ENCODE measurements around the gene GRID1. TPM values are rescaled to one million over a fixed set of nuclear protein-coding genes. Genes with fewer than 3 reads are reported as not detected.

Gene GRID1
- total RNA-seq, 1 experiment from 2014 or later: 5.6 TPM

DNA sequence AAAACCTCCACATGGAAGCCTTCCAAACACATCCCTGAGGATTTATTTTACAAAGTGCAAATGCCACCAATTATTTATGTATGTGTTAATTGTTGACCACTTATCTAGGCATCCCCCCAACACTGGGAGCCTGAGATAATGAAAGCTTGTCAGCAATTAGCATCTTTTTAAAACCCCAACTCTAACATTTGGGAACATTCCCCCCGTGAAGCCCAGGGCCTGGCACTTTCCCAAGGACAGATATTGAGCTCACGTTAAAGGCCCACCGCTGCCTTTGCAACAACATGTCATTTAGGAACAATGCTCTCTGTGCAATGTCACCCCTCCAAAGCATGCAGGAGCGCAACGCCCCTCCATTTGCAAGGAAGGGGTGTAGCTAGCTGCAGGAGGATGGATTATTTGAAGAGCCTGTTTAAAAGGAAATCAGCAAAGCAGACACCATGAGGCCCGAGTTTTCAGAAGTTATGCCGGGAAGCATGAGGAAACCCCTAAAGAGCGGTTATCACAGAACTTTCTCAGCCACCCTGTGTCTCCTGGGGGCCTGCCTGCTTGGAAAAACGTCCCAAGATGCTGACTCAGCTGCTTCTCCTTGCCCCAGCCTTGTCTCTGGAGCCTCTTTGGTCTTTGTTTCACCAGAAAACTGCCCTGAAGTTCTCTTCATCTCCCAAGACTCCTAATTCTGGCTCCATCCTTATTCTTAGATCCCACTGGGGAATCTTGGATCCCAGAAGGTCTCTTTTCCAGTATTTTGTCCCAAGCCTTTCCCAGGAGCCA, 444.1 kb downstream of the GRID1 start:
- Histone ChIP-seq H2AFZ (ENCODE audit: low read depth, low read length, poor library complexity, severe bottlenecking) (no peak overlapping the region), H3K36me3 (ENCODE audit: control insufficient read depth in 1 of 2, insufficient read depth in 2 of 2, low read length in 2 of 2) (no peaks in the 10 kb centered on the region), H3K4me1 (ENCODE audit: control insufficient read depth in 1 of 2, insufficient read depth in 2 of 2, low read length in 2 of 2) (no peaks in the 10 kb centered on the region), H3K9me3 (ENCODE audit: control insufficient read depth in 1 of 2, insufficient read depth in 1 of 2, low read depth in 1 of 2, low read length in 2 of 2) (no peaks in the 10 kb centered on the region), H3K4me2 (ENCODE audit: low read length) (no peak overlapping the region), H3K9ac (ENCODE audit: low read length) (no peak overlapping the region), H3K79me2 (ENCODE audit: insufficient read depth, low read length) (no peaks in the 10 kb centered on the region), H3K4me3 (replicated peaks in 1 of 2; ENCODE audit: low read depth in 1 of 2, low read length in 2 of 2) (no peak overlapping the region), H4K20me1 (ENCODE audit: insufficient read depth) (no peaks in the 10 kb centered on the region), H3K27ac (ENCODE audit: low read depth, low read length) (no peak overlapping the region), H3K9me2 (ENCODE audit: insufficient read depth) (no peaks in the 10 kb centered on the region), H3K27me3 (ENCODE audit: insufficient read depth, low read length) (peaks cover 3% of the 10 kb centered on the region; the same call in 1 of the 2 replicates)
- POLR2A ChIA-PET: no interaction called here
- ATAC-seq (no peak), DNase-seq (ENCODE audit: low read depth, low spot score) (no peak)
- CTCF ChIA-PET: no interaction called here
- TF ChIP-seq ZFX (IDR thresholded peaks at IDR 0.05): no peak
- TF ChIP-seq, protein P1, sequence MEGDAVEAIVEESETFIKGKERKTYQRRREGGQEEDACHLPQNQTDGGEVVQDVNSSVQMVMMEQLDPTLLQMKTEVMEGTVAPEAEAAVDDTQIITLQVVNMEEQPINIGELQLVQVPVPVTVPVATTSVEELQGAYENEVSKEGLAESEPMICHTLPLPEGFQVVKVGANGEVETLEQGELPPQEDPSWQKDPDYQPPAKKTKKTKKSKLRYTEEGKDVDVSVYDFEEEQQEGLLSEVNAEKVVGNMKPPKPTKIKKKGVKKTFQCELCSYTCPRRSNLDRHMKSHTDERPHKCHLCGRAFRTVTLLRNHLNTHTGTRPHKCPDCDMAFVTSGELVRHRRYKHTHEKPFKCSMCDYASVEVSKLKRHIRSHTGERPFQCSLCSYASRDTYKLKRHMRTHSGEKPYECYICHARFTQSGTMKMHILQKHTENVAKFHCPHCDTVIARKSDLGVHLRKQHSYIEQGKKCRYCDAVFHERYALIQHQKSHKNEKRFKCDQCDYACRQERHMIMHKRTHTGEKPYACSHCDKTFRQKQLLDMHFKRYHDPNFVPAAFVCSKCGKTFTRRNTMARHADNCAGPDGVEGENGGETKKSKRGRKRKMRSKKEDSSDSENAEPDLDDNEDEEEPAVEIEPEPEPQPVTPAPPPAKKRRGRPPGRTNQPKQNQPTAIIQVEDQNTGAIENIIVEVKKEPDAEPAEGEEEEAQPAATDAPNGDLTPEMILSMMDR (IDR thresholded peaks at IDR 0.05 in 2 of 3, conservative IDR thresholded peaks at IDR 0.05 in 1 of 3; ENCODE audit: borderline replicate concordance in 1 of 3, insufficient read depth in 1 of 3, low read depth in 2 of 3, low read length in 2 of 3): no peak
- no TSS peak for BruUV-seq (replicated peaks)
- intact Hi-C loops (cut with micrococcal nuclease): no loop called here
- RAD21 ChIA-PET (ENCODE audit: low non-redundant PET in 1 of 2, low total read pairs in 2 of 2, uncharacterized antibody in 2 of 2, unreplicated experiment in 2 of 2): no interaction called here

DNA sequence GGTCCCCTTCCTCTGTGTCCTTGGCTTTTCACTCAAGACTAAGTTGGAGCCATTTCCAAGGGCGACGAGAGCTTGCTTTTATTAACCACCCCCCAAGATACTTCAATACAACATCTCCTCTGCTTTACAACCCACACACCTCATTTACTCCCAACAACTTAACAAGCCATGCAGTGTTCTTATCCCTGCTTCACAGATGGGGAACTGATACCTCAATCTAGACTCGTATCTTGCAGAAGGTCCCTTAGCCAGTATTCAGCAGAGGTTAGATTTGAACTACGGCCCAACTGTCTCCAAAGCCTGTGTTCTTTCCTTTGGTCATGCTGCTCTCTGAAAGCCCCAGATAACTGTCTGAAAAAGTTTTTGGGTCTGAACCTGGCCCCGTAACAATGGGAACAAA, 444.8 kb downstream of the GRID1 start:
- no peaks in the 10 kb centered on the region for H3K4me1 ChIP-seq (ENCODE audit: control insufficient read depth in 1 of 2, insufficient read depth in 2 of 2, low read length in 2 of 2)
- TF ChIP-seq, protein P2, sequence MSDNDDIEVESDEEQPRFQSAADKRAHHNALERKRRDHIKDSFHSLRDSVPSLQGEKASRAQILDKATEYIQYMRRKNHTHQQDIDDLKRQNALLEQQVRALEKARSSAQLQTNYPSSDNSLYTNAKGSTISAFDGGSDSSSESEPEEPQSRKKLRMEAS (IDR thresholded peaks at IDR 0.05): no peak
- TF ChIP-seq POLR2AphosphoS5 (IDR thresholded peaks at IDR 0.05; ENCODE audit: low read depth, low read length) (no peak), POLR2A (IDR thresholded peaks at IDR 0.05; ENCODE audit: borderline replicate concordance, extremely low read depth, insufficient read depth, insufficient read length) (no peak), ZNF274 (IDR thresholded peaks at IDR 0.05; ENCODE audit: low read depth, low read length) (no peak), SRF (IDR thresholded peaks at IDR 0.05; ENCODE audit: low read depth) (no peak)
- H3K79me2 ChIP-seq (ENCODE audit: insufficient read depth, low read length): no peaks in the 10 kb centered on the region
- no peaks in the 10 kb centered on the region for H4K20me1 ChIP-seq (ENCODE audit: insufficient read depth)
- no peak overlapping the region for H3K27ac ChIP-seq (ENCODE audit: low read depth, low read length)
- no peak overlapping the region for H3K4me2 ChIP-seq (ENCODE audit: low read length)
- no peak overlapping the region for H2AFZ ChIP-seq (ENCODE audit: low read depth, low read length, poor library complexity, severe bottlenecking)
- H3K27me3 ChIP-seq (ENCODE audit: insufficient read depth, low read length): peaks cover 5% of the 10 kb centered on the region; the same call in 1 of the 2 replicates
- CTCF ChIA-PET: no interaction called here
- RAD21 ChIA-PET (ENCODE audit: low non-redundant PET in 1 of 2, low total read pairs in 2 of 2, uncharacterized antibody in 2 of 2, unreplicated experiment in 2 of 2): no interaction called here
- no peak overlapping the region for H3K4me3 ChIP-seq (replicated peaks in 1 of 2; ENCODE audit: low read depth in 1 of 2, low read length in 2 of 2)
- H3K9me2 ChIP-seq (ENCODE audit: insufficient read depth): no peaks in the 10 kb centered on the region
- no peak overlapping the region for H3K9ac ChIP-seq (ENCODE audit: low read length)
- intact Hi-C loops (cut with micrococcal nuclease): no loop called here
- no peak for DNase-seq (ENCODE audit: low read depth, low spot score)
- H3K9me3 ChIP-seq (ENCODE audit: control insufficient read depth in 1 of 2, insufficient read depth in 1 of 2, low read depth in 1 of 2, low read length in 2 of 2): no peaks in the 10 kb centered on the region
- no peaks in the 10 kb centered on the region for H3K36me3 ChIP-seq (ENCODE audit: control insufficient read depth in 1 of 2, insufficient read depth in 2 of 2, low read length in 2 of 2)
- no peak for ATAC-seq
- BruUV-seq (replicated peaks): no TSS peak
- POLR2A ChIA-PET: no interaction called here

Measured in HCT116 (cell line).